HUES48 (cell line): Measurements from ENCODE around the gene PDF.
"Not testable (repeated sequence)": the region's sequence is repeated elsewhere in the genome, so short reads cannot be mapped to it uniquely, and the experiment has no call there.

ENCODE experiments used
- H3K27ac ChIP-seq: one replicate; pipeline ENCODE4 v1.7.0; 2013; ENCODE audit warnings: low read depth, low read length, inconsistent platforms
- H3K27me3 ChIP-seq: 2 replicates; pipeline ENCODE4 v1.6.1; 2013; ENCODE audit warnings: mild to moderate bottlenecking, low read length; ENCODE audit not compliant: control insufficient read depth, insufficient read depth
- H3K36me3 ChIP-seq: 2 replicates; pipeline ENCODE4 v1.6.1; 2013; ENCODE audit warnings: low read length; ENCODE audit not compliant: control insufficient read depth, insufficient read depth
- H3K4me1 ChIP-seq: 2 replicates; pipeline ENCODE4 v1.6.1; 2013; ENCODE audit warnings: mild to moderate bottlenecking, low read length; ENCODE audit not compliant: control insufficient read depth, insufficient read depth
- H3K4me3 ChIP-seq: 2 replicates; pipeline ENCODE4 v1.5.1; 2013; ENCODE audit warnings: mild to moderate bottlenecking, low read depth, low read length
- H3K9ac ChIP-seq: 2 replicates; pipeline ENCODE4 v1.6.1; 2013; ENCODE audit warnings: mild to moderate bottlenecking, low read depth, low read length, moderate library complexity
- H3K9me3 ChIP-seq: 2 replicates; pipeline ENCODE4 v1.6.1; 2013; ENCODE audit warnings: low read length; ENCODE audit not compliant: control insufficient read depth, insufficient read depth

Gene PDF

GRCh38 chr16:69301861-69302260 is 28.5 kb downstream of the PDF start:
- no peaks in the 10 kb centered on the region for H3K9me3 ChIP-seq
- no peaks in the 10 kb centered on the region for H3K4me1 ChIP-seq
- no peak overlapping the region for H3K27ac ChIP-seq
- H3K4me3 ChIP-seq, result no peak overlapping the region
- H3K9ac ChIP-seq, result no peak overlapping the region
- H3K27me3 ChIP-seq, result no peaks in the 10 kb centered on the region
- H3K36me3 ChIP-seq, result peaks cover 23% of the 10 kb centered on the region

- Histone ChIP-seq H3K27ac (no peak overlapping the region), H3K4me3 (no peak overlapping the region), H3K36me3 (peaks cover 23% of the 10 kb centered on the region), H3K9me3 (no peaks in the 10 kb centered on the region), H3K4me1 (no peaks in the 10 kb centered on the region), H3K9ac (no peak overlapping the region), H3K27me3 (no peaks in the 10 kb centered on the region)
These were observed 29.2 kb downstream of the PDF start for GRCh38 chr16:69301187-69301586.

- H3K27me3 ChIP-seq, result no peaks in the 10 kb centered on the region
- H3K27ac ChIP-seq, result no peak overlapping the region
- peaks cover 20% of the 10 kb centered on the region for H3K36me3 ChIP-seq
- H3K9ac ChIP-seq, result no peak overlapping the region
- H3K4me1 ChIP-seq, result no peaks in the 10 kb centered on the region
- no peaks in the 10 kb centered on the region for H3K9me3 ChIP-seq
- H3K4me3 ChIP-seq, result no peak overlapping the region
These were observed 32.1 kb downstream of the PDF start for GRCh38 chr16:69298261-69298660.

DNA sequence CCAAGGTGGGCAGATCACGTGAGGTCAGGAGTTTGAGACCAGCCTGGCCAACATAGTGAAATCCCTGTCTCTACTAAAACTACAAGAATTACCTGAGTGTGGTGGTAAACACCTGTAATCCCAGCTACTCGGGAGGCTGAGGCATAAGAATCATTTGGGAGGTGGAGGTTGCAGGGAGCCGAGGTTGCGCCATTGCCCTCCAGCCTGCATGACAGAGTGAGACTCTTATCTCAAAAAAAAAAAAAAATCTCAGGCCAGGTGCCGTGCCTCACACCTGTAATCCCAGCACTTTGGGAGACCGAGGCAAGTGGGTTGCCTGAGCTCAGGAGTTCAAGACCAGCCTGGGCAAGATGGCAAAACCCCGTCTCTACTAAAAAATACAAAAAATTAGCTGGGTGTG is 33.6 kb downstream of the PDF start:
- H3K9ac ChIP-seq, H3K4me1 ChIP-seq, H3K27ac ChIP-seq, H3K27me3 ChIP-seq, H3K4me3 ChIP-seq, H3K9me3 ChIP-seq: not testable (repeated sequence)
- H3K36me3 ChIP-seq, result peaks cover 20% of the 10 kb centered on the region

GRCh38 chr16:69294051-69294450 is 36.3 kb downstream of the PDF start:
- Histone ChIP-seq H3K9ac (no peak overlapping the region), H3K9me3 (no peaks in the 10 kb centered on the region), H3K27ac (no peak overlapping the region), H3K4me1 (no peaks in the 10 kb centered on the region), H3K4me3 (no peak overlapping the region), H3K36me3 (no peaks in the 10 kb centered on the region), H3K27me3 (no peaks in the 10 kb centered on the region)

- Histone ChIP-seq H3K9ac (no peak overlapping the region), H3K36me3 (peaks cover 3% of the 10 kb centered on the region; the same call in 1 of the 2 replicates), H3K27ac (no peak overlapping the region), H3K4me1 (no peaks in the 10 kb centered on the region), H3K27me3 (no peaks in the 10 kb centered on the region), H3K4me3 (no peak overlapping the region), H3K9me3 (no peaks in the 10 kb centered on the region)
These were observed 37.0 kb downstream of the PDF start for GRCh38 chr16:69293401-69293800.

GRCh38 chr16:69291657-69292056 is 38.7 kb downstream of the PDF start:
- H3K9ac ChIP-seq, H3K36me3 ChIP-seq, H3K27ac ChIP-seq, H3K27me3 ChIP-seq, H3K4me3 ChIP-seq, H3K9me3 ChIP-seq, H3K4me1 ChIP-seq: not testable (repeated sequence)

GRCh38 chr16:69286941-69287713 is 43.3 kb downstream of the PDF start:
- Histone ChIP-seq H3K27ac (no peak overlapping the region), H3K4me3 (no peak overlapping the region), H3K9me3 (no peaks in the 10 kb centered on the region), H3K9ac (no peak overlapping the region), H3K36me3 (peaks cover 14% of the 10 kb centered on the region), H3K27me3 (no peaks in the 10 kb centered on the region), H3K4me1 (no peaks in the 10 kb centered on the region)

- peaks cover 14% of the 10 kb centered on the region for H3K36me3 ChIP-seq
- H3K27ac ChIP-seq, result no peak overlapping the region
- H3K4me1 ChIP-seq, result no peaks in the 10 kb centered on the region
These were observed 45.1 kb downstream of the PDF start for GRCh38 chr16:69285240-69285639.

DNA sequence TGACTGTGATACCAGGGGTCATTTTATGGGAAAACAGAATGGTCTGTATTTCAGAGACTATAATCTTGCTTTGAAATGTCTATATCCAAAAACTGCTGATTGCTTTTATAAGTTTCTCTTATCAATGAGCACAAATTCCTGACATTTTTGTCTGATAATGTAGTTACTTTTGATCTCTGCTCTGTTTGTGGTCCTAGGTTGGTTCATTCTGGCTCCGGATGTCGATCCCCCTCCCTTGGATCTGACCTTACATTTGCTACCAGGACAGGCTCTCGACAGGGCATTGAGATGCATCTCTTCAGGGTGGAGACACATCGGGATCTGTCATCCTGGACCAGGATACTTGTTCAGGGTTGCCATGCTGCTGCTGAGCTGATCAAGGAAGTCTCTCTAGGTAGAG is 46.5 kb downstream of the PDF start:
- Histone ChIP-seq H3K4me3 (no peak overlapping the region), H3K36me3 (peaks cover 14% of the 10 kb centered on the region), H3K27me3 (no peaks in the 10 kb centered on the region), H3K27ac (no peak overlapping the region), H3K9ac (no peak overlapping the region), H3K4me1 (no peaks in the 10 kb centered on the region), H3K9me3 (no peaks in the 10 kb centered on the region)

More at GRCh38 chr16:69285240-69285639, 45.1 kb downstream of the PDF start:
- Histone ChIP-seq H3K27me3 (no peaks in the 10 kb centered on the region), H3K9ac (no peak overlapping the region), H3K4me3 (no peak overlapping the region), H3K9me3 (no peaks in the 10 kb centered on the region)

- no peak overlapping the region for H3K4me3 ChIP-seq
- peaks cover 4% of the 10 kb centered on the region; the same call in 1 of the 2 replicates for H3K36me3 ChIP-seq
These were observed 53.0 kb downstream of the PDF start for GRCh38 chr16:69277413-69277812.

More at GRCh38 chr16:69277413-69277812, 53.0 kb downstream of the PDF start:
- Histone ChIP-seq H3K27me3 (no peaks in the 10 kb centered on the region), H3K9ac (no peak overlapping the region), H3K4me1 (no peaks in the 10 kb centered on the region), H3K27ac (no peak overlapping the region), H3K9me3 (no peaks in the 10 kb centered on the region)
